GM18951 (cell line): ENCODE measurements around the gene LRFN5.
"Not testable (repeated sequence)": the region's sequence is repeated elsewhere in the genome, so short reads cannot be mapped to it uniquely, and the experiment has no call there.

Source experiments
- POLR2A ChIP-seq: IDR thresholded peaks from 4 replicates; pipeline ENCODE4 v1.6.1; 2011; ENCODE audit warnings: mild to moderate bottlenecking; ENCODE audit not compliant: insufficient read length, insufficient read depth; ENCODE audit errors: extremely low read depth
- in situ Hi-C: fragments of 300-500 bp; cut with MboI; formaldehyde crosslinking; loops from one replicate; pipeline ENCODE4 v1.12.0; 2022; ENCODE audit warnings: low sequenced_read_pairs, mixed read lengths, inconsistent platforms; ENCODE audit not compliant: unreplicated experiment

The LRFN5 gene

GRCh38 chr14:41654196-41654595 is 47.5 kb downstream of the LRFN5 start:
- in situ Hi-C loops = no loop called here

GRCh38 chr14:41662780-41663472 is 56.2 kb downstream of the LRFN5 start:
- TF ChIP-seq POLR2A = no peak
- in situ Hi-C loops = no loop called here

More at GRCh38 chr14:41654196-41654595, 47.5 kb downstream of the LRFN5 start:
- no peak for TF ChIP-seq POLR2A

GRCh38 chr14:41663473-41663850 is 56.8 kb downstream of the LRFN5 start:
- in situ Hi-C loops = no loop called here

GRCh38 chr14:41666301-41666700 is 59.6 kb downstream of the LRFN5 start:
- no peak for TF ChIP-seq POLR2A
- in situ Hi-C loops = no loop called here

More at GRCh38 chr14:41663473-41663850, 56.8 kb downstream of the LRFN5 start:
- TF ChIP-seq POLR2A = no peak

- TF ChIP-seq POLR2A = no peak
- in situ Hi-C loops = no loop called here
Measured at GRCh38 chr14:41668356-41668755, 61.7 kb downstream of the LRFN5 start.

GRCh38 chr14:41673601-41674000 is 66.9 kb downstream of the LRFN5 start:
- in situ Hi-C loops = not testable (repeated sequence)

GRCh38 chr14:41674511-41674971 is 67.9 kb downstream of the LRFN5 start:
- in situ Hi-C loops = not testable (repeated sequence)

GRCh38 chr14:41699486-41699885 is 92.8 kb downstream of the LRFN5 start:
- no peak for TF ChIP-seq POLR2A
- in situ Hi-C loops = no loop called here

- TF ChIP-seq POLR2A = no peak
Measured at GRCh38 chr14:41718477-41719166, 111.9 kb downstream of the LRFN5 start.

GRCh38 chr14:41739203-41739602 is 132.5 kb downstream of the LRFN5 start:
- in situ Hi-C loops = no loop called here
- TF ChIP-seq POLR2A = no peak

More at GRCh38 chr14:41718477-41719166, 111.9 kb downstream of the LRFN5 start:
- in situ Hi-C loops = no loop called here

- in situ Hi-C loops = no loop called here
- no peak for TF ChIP-seq POLR2A
Measured at GRCh38 chr14:41743140-41743539, 136.5 kb downstream of the LRFN5 start.

GRCh38 chr14:41749429-41749828 is 142.8 kb downstream of the LRFN5 start:
- in situ Hi-C loops = no loop called here

GRCh38 chr14:41750575-41750974 is 143.9 kb downstream of the LRFN5 start:
- in situ Hi-C loops = not testable (repeated sequence)

More at GRCh38 chr14:41749429-41749828, 142.8 kb downstream of the LRFN5 start:
- TF ChIP-seq POLR2A = no peak

- no peak for TF ChIP-seq POLR2A
- in situ Hi-C loops = no loop called here
Measured at GRCh38 chr14:41758011-41758665, 151.5 kb downstream of the LRFN5 start.
